GM23338 (cell line): ENCODE data around the gene HMGN4.

Experiments used
- CTCF ChIP-seq, 2 experiments: fragments of 200-600 bp in 1 of 2; sonication (generic) in 1 of 2; conservative IDR thresholded peaks; 2 replicates each; pipeline versions ENCODE4 v1.5.1 to v1.6.1; 2016 to 2017; ENCODE audit warnings: antibody characterized with exemption in 2 of 2, low read depth in 2 of 2, mild to moderate bottlenecking in 2 of 2, moderate library complexity in 1 of 2
- EZH2 ChIP-seq: fragments of 200-600 bp; sonication (generic); IDR thresholded peaks from one replicate; pipeline ENCODE4 v1.8.0; 2017; ENCODE audit warnings: antibody characterized with exemption, mild to moderate bottlenecking, low read depth; ENCODE audit not compliant: unreplicated experiment
- POLR2AphosphoS5 ChIP-seq: IDR thresholded peaks from 2 replicates; pipeline ENCODE4 v1.6.1; 2016; ENCODE audit warnings: antibody characterized with exemption, low read depth
- REST ChIP-seq: IDR thresholded peaks from one replicate; pipeline ENCODE4 v1.6.1; 2018; ENCODE audit warnings: antibody characterized with exemption; ENCODE audit not compliant: unreplicated experiment
- ZNF114 ChIP-seq: fragments of 250-450 bp; sonication (Bioruptor Pico); IDR thresholded peaks from 2 replicates; pipeline ENCODE4 v1.5.0; 2020; ENCODE audit warnings: mild to moderate bottlenecking, moderate library complexity

DNA sequence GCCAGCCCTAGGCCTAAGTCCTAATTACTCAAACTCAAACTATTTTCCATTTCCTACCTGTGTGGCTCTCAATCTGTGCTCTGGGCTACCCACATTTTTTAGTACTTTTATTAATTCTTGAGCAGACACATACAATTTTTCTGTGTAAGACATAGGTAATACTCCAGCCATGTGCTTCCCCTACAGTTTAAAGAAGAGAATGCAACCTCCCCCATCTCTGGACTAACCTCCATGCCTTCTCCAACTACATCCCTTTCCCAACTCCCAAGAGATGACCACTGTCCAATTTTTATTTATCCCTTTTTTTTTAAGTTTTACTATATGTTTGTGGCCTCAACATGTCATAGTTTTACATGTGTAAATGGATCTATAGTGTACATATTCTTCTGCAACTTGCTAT lies 5.8 kb downstream of the HMGN4 start:
- TF ChIP-seq REST = no peak
- peak; percentile 21 to 41; a peak in 3 of 4 replicates for TF ChIP-seq CTCF (conservative IDR thresholded peaks at IDR 0.05; ENCODE audit: low read depth in 2 of 2)
- TF ChIP-seq EZH2 = no peak
- no peak for TF ChIP-seq POLR2AphosphoS5
- TF ChIP-seq ZNF114 (CRISPR knock-in tag) = no peak
